HepG2 (cell line): ENCODE measurements around the gene LAX1. TPM values are rescaled to one million over a fixed set of nuclear protein-coding genes. Genes with fewer than 3 reads are reported as not detected.

Experiments
- CEBPG ChIP-seq: IDR thresholded peaks from 2 replicates; pipeline ENCODE4 v1.6.1; 2016
- CREB1 ChIP-seq, 2 experiments: fragments of 450-650 bp in 1 of 2; IDR thresholded peaks; 2 replicates each; pipeline ENCODE4 v1.6.1; 2016 to 2017; ENCODE audit warnings: control low read depth in 1 of 2, mild to moderate bottlenecking in 1 of 2, missing compliant biosample characterization in 1 of 2, missing genetic modification characterization in 1 of 2
- GABPA ChIP-seq, 2 experiments: IDR thresholded peaks; 2 replicates each; pipeline ENCODE4 v1.6.1; 2011 to 2016; ENCODE audit warnings: low read depth in 2 of 2, low read length in 1 of 2, missing biosample characterization in 1 of 2, missing genetic modification characterization in 1 of 2
- GATAD1 ChIP-seq: IDR thresholded peaks from 2 replicates; pipeline ENCODE4 v1.6.1; 2016; ENCODE audit warnings: missing genetic modification reagents, missing compliant biosample characterization
- KDM3A ChIP-seq: IDR thresholded peaks from 2 replicates; pipeline ENCODE4 v1.6.1; 2018; ENCODE audit warnings: low read depth, missing compliant biosample characterization
- MEIS2 ChIP-seq: sonication (generic); formaldehyde crosslinking; IDR thresholded peaks from 2 replicates; pipeline ENCODE4 v1.9.0; 2021; ENCODE audit warnings: mild to moderate bottlenecking, missing genetic modification reagents
- PAX8 ChIP-seq: sonication (generic); formaldehyde crosslinking; IDR thresholded peaks from 2 replicates; pipeline ENCODE4 v1.8.0; 2022; ENCODE audit warnings: mild to moderate bottlenecking, missing genetic modification reagents, borderline replicate concordance
- RAD51 ChIP-seq: fragments of 450-650 bp; IDR thresholded peaks from 2 replicates; pipeline ENCODE4 v1.6.1; 2016; ENCODE audit warnings: borderline replicate concordance
- TEAD2 ChIP-seq: sonication (generic); formaldehyde crosslinking; IDR thresholded peaks from 2 replicates; pipeline ENCODE4 v1.9.0; 2021; ENCODE audit warnings: missing genetic modification reagents
- TGIF2 ChIP-seq: IDR thresholded peaks from 2 replicates; pipeline ENCODE4 v1.6.1; 2016; ENCODE audit warnings: control low read depth, missing compliant biosample characterization
- ZFAT ChIP-seq: sonication (generic); formaldehyde crosslinking; conservative IDR thresholded peaks from 2 replicates; pipeline ENCODE4 v1.8.1; 2023; ENCODE audit warnings: missing genetic modification reagents, inconsistent platforms
- ZKSCAN1 ChIP-seq: fragments of 150-350 bp; IDR thresholded peaks from 2 replicates; pipeline ENCODE4 v1.6.1; 2014; ENCODE audit warnings: low read length
- ZNF367 ChIP-seq: sonication (generic); formaldehyde crosslinking; IDR thresholded peaks from 2 replicates; pipeline ENCODE4 v1.4.0; 2020; ENCODE audit warnings: missing genetic modification reagents, borderline replicate concordance
- ZNF383 ChIP-seq: sonication (generic); formaldehyde crosslinking; IDR thresholded peaks from 2 replicates; pipeline ENCODE4 v1.4.0; 2020; ENCODE audit warnings: missing genetic modification reagents, mild to moderate bottlenecking, borderline replicate concordance
- ZNF629 ChIP-seq: sonication (generic); formaldehyde crosslinking; conservative IDR thresholded peaks from 2 replicates; pipeline ENCODE4 v1.5.0; 2020; ENCODE audit warnings: missing genetic modification reagents
- ZNF788 ChIP-seq: sonication (generic); formaldehyde crosslinking; IDR thresholded peaks from 2 replicates; pipeline ENCODE4 v1.5.0; 2020; ENCODE audit warnings: mild to moderate bottlenecking, missing genetic modification reagents, borderline replicate concordance
- ZZZ3 ChIP-seq: sonication (generic); formaldehyde crosslinking; IDR thresholded peaks from 2 replicates; pipeline ENCODE4 v1.4.0; 2020; ENCODE audit warnings: missing genetic modification reagents, mild to moderate bottlenecking, borderline replicate concordance
- polyA plus RNA-seq, 8 experiments: library from polyadenylated mRNA; depleted of rRNA in 3 of 8; stranded (reverse) in 7 of 8; unstranded in 1 of 8; fragments of >200 nt; fragmentation: Illumina TruSeq in 4 of 8; extraction: Trizol in 4 of 8; gene quantifications; 2 replicates each; pipeline versions ENCODE4 v1.2.1 to v1.2.3, GENCODE V29; 2011 to 2016; ENCODE audit warnings: low read depth in 4 of 8, missing spikeins in 1 of 8, mixed read lengths in 1 of 8; ENCODE audit not compliant: insufficient read depth in 1 of 8
- total RNA-seq, 5 experiments: library from RNA; depleted of rRNA; stranded (reverse); fragments of >200 nt; fragmentation: Illumina TruSeq; extraction: Trizol; gene quantifications; 2 replicates each; pipeline ENCODE4 v1.2.3, GENCODE V29; 2016; ENCODE audit warnings: low read depth in 1 of 5
- TF ChIP-seq, protein P1 (sequence below): sonication (generic); formaldehyde crosslinking; IDR thresholded peaks from 2 replicates; pipeline ENCODE4 v1.4.0; 2020; ENCODE audit warnings: mild to moderate bottlenecking, missing genetic modification reagents
- TF ChIP-seq, protein P2 (sequence below): sonication (generic); formaldehyde crosslinking; IDR thresholded peaks from 2 replicates; pipeline ENCODE4 v1.4.0; 2020; ENCODE audit warnings: missing genetic modification reagents
- TF ChIP-seq, protein P3 (sequence below): sonication (generic); formaldehyde crosslinking; IDR thresholded peaks from 2 replicates; pipeline ENCODE4 v1.8.1; 2023; ENCODE audit warnings: missing genetic modification reagents, mild to moderate bottlenecking, borderline replicate concordance
- TF ChIP-seq, protein P4 (sequence below): sonication (generic); formaldehyde crosslinking; conservative IDR thresholded peaks from 2 replicates; pipeline ENCODE4 v1.8.0; 2022; ENCODE audit warnings: low read depth, missing genetic modification reagents

Gene LAX1
- total and polyA plus RNA-seq, 2 of the 13 experiments (the other 11 are each of a cell fraction or from before 2014, with no cell fraction given) = not detected

DNA sequence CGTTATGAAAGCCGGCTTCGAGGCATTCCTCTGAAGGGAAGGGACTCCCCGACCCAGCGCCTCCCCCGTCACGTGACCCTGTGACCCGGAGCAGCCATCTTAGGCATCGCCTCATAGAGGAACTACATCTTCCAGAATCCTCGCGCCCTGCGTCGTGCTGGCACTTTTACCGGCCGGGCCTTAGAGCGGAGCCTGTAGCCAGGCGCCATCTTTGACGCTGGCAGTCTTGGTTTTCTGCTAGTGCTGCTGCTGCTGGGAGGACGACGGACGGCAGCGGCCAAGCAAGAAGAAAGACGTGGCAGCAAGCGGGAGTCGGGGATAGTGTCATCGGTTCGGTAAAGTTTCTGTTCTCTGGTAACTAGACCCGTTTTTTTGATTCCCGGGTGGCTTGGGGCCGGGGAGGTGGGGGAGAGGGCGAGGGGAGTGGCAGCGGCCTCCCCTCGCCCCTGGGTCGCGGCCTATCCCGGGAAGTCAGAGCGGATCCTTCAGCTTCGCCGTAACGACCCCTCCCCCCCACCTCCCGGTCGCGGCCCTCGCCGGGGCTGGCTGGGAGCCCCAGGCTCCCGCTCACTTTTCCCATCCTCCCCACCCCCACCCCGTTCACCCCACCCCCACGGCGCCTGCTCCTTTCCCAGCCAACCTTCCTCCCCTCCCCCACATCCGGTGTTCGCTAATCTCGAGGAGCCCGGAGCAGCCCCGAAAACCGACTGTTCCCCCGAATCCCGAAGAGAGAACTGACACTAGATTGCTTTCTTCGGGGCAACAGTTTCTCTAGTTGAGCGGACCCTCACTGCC, 30.7 kb downstream of the LAX1 start, which contains the start of the genes ZBED6 and ZC3H11A (continued):
- TF ChIP-seq, protein P1, sequence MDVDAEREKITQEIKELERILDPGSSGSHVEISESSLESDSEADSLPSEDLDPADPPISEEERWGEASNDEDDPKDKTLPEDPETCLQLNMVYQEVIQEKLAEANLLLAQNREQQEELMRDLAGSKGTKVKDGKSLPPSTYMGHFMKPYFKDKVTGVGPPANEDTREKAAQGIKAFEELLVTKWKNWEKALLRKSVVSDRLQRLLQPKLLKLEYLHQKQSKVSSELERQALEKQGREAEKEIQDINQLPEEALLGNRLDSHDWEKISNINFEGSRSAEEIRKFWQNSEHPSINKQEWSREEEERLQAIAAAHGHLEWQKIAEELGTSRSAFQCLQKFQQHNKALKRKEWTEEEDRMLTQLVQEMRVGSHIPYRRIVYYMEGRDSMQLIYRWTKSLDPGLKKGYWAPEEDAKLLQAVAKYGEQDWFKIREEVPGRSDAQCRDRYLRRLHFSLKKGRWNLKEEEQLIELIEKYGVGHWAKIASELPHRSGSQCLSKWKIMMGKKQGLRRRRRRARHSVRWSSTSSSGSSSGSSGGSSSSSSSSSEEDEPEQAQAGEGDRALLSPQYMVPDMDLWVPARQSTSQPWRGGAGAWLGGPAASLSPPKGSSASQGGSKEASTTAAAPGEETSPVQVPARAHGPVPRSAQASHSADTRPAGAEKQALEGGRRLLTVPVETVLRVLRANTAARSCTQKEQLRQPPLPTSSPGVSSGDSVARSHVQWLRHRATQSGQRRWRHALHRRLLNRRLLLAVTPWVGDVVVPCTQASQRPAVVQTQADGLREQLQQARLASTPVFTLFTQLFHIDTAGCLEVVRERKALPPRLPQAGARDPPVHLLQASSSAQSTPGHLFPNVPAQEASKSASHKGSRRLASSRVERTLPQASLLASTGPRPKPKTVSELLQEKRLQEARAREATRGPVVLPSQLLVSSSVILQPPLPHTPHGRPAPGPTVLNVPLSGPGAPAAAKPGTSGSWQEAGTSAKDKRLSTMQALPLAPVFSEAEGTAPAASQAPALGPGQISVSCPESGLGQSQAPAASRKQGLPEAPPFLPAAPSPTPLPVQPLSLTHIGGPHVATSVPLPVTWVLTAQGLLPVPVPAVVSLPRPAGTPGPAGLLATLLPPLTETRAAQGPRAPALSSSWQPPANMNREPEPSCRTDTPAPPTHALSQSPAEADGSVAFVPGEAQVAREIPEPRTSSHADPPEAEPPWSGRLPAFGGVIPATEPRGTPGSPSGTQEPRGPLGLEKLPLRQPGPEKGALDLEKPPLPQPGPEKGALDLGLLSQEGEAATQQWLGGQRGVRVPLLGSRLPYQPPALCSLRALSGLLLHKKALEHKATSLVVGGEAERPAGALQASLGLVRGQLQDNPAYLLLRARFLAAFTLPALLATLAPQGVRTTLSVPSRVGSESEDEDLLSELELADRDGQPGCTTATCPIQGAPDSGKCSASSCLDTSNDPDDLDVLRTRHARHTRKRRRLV (CRISPR knock-in tag) = peak; percentile 53; the same call in 1 of the 2 replicates
- TF ChIP-seq ZNF383 (CRISPR knock-in tag) (no peak), ZFAT (CRISPR knock-in tag) (no peak), CREB1 (IDR thresholded peaks at IDR 0.05) (peak; percentile 79), CREB1 (CRISPR knock-in tag; IDR thresholded peaks at IDR 0.05) (peak; percentile 90), GATAD1 (peak; percentile 76), KDM3A (CRISPR knock-in tag) (0 out of 2 replicates have a peak, but pooled peaks have one; percentile 49), ZNF629 (no peak), ZKSCAN1 (no peak), ZNF788 (CRISPR knock-in tag) (peak; percentile 80; the same call in 1 of the 2 replicates), CEBPG (no peak), PAX8 (CRISPR knock-in tag) (no peak), ZNF367 (CRISPR knock-in tag) (no peak), MEIS2 (peak; percentile 75; the same call in 1 of the 2 replicates), TEAD2 (CRISPR knock-in tag) (no peak), TGIF2 (CRISPR knock-in tag) (0 out of 2 replicates have a peak, but pooled peaks have one; percentile 43), RAD51 (peak; percentile 97), GABPA (IDR thresholded peaks at IDR 0.05; ENCODE audit: low read depth, low read length) (peak; percentile 33), GABPA (CRISPR knock-in tag; IDR thresholded peaks at IDR 0.05; ENCODE audit: low read depth) (peak; percentile 85), ZZZ3 (no peak)
- TF ChIP-seq, protein P2, sequence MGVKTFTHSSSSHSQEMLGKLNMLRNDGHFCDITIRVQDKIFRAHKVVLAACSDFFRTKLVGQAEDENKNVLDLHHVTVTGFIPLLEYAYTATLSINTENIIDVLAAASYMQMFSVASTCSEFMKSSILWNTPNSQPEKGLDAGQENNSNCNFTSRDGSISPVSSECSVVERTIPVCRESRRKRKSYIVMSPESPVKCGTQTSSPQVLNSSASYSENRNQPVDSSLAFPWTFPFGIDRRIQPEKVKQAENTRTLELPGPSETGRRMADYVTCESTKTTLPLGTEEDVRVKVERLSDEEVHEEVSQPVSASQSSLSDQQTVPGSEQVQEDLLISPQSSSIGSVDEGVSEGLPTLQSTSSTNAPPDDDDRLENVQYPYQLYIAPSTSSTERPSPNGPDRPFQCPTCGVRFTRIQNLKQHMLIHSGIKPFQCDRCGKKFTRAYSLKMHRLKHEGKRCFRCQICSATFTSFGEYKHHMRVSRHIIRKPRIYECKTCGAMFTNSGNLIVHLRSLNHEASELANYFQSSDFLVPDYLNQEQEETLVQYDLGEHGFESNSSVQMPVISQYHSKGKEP (CRISPR knock-in tag) = no peak
- TF ChIP-seq, protein P3, sequence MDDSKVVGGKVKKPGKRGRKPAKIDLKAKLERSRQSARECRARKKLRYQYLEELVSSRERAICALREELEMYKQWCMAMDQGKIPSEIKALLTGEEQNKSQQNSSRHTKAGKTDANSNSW = no peak
- TF ChIP-seq, protein P4, sequence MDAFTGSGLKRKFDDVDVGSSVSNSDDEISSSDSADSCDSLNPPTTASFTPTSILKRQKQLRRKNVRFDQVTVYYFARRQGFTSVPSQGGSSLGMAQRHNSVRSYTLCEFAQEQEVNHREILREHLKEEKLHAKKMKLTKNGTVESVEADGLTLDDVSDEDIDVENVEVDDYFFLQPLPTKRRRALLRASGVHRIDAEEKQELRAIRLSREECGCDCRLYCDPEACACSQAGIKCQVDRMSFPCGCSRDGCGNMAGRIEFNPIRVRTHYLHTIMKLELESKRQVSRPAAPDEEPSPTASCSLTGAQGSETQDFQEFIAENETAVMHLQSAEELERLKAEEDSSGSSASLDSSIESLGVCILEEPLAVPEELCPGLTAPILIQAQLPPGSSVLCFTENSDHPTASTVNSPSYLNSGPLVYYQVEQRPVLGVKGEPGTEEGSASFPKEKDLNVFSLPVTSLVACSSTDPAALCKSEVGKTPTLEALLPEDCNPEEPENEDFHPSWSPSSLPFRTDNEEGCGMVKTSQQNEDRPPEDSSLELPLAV (CRISPR knock-in tag) = no peak
